Ovary (tissue), 3 donors: ENCODE data around the gene ZC2HC1C.

Experiments
- POLR2A ChIP-seq: fragments of 450-650 bp; IDR thresholded peaks from one replicate; pipeline ENCODE4 v1.6.1; 2017; ENCODE audit warnings: antibody characterized with exemption, mild to moderate bottlenecking, moderate library complexity
- TF ChIP-seq, protein P1 (sequence below), 3 donors: fragments of 450-650 bp in 2 of 3; fragments of 200-600 bp in 1 of 3; IDR thresholded peaks; one replicate each; pipeline versions ENCODE4 v1.5.1 to v1.8.0; 2016 to 2022; ENCODE audit warnings: antibody characterized with exemption in 3 of 3, mild to moderate bottlenecking in 1 of 3
- donor health status: DM: no; HTN: no; CAD: no.

DNA sequence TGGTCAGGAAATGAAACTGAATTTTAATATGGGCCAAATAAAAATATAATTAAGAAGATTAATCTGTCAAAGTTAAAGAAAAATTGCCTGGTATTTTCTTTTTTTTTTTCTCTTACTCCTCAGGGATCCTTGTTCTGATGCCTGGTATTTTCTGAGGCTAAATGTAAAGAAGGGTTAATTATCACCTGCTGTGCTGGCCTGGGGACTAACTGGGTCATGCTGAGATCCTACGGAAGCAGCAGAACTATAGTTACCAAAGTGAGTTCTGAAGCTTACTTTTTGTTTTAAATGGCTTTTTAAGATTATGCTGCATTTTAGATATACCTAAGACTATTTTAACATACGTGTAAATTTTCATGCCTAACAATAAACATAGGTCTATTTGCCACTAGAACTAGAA, 23.3 kb downstream of the ZC2HC1C start:
- TF ChIP-seq, protein P1, sequence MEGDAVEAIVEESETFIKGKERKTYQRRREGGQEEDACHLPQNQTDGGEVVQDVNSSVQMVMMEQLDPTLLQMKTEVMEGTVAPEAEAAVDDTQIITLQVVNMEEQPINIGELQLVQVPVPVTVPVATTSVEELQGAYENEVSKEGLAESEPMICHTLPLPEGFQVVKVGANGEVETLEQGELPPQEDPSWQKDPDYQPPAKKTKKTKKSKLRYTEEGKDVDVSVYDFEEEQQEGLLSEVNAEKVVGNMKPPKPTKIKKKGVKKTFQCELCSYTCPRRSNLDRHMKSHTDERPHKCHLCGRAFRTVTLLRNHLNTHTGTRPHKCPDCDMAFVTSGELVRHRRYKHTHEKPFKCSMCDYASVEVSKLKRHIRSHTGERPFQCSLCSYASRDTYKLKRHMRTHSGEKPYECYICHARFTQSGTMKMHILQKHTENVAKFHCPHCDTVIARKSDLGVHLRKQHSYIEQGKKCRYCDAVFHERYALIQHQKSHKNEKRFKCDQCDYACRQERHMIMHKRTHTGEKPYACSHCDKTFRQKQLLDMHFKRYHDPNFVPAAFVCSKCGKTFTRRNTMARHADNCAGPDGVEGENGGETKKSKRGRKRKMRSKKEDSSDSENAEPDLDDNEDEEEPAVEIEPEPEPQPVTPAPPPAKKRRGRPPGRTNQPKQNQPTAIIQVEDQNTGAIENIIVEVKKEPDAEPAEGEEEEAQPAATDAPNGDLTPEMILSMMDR (IDR thresholded peaks at IDR 0.05) = no peak
- no peak for TF ChIP-seq POLR2A
